BE2C (cell line): ENCODE data around the gene ETV7.

Experiments used
- DNase-seq: peaks from one replicate; pipeline ENCODE4 v3.0.0-alpha.2; 2020
- H3K27me3 ChIP-seq: fragments of 250-450 bp; sonication (Bioruptor Pico); 2 replicates; pipeline ENCODE4 v1.5.1; 2020; ENCODE audit warnings: mild to moderate bottlenecking
- H3K36me3 ChIP-seq: fragments of 250-450 bp; sonication (Bioruptor Pico); 2 replicates; pipeline ENCODE4 v1.5.1; 2020; ENCODE audit warnings: mild to moderate bottlenecking
- H3K4me1 ChIP-seq: fragments of 250-450 bp; sonication (Bioruptor Pico); 2 replicates; pipeline ENCODE4 v1.5.1; 2020
- H3K4me3 ChIP-seq: 2 replicates; pipeline ENCODE4 v1.5.1; 2011; ENCODE audit warnings: low read depth, low read length
- H3K9me3 ChIP-seq: fragments of 250-450 bp; sonication (Bioruptor Pico); 2 replicates; pipeline ENCODE4 v1.5.1; 2020
- TF ChIP-seq, protein P1 (sequence below): IDR thresholded peaks from 2 replicates; pipeline ENCODE4 v1.5.1; 2012; ENCODE audit warnings: mild to moderate bottlenecking, low read depth, low read length

The ETV7 gene

DNA sequence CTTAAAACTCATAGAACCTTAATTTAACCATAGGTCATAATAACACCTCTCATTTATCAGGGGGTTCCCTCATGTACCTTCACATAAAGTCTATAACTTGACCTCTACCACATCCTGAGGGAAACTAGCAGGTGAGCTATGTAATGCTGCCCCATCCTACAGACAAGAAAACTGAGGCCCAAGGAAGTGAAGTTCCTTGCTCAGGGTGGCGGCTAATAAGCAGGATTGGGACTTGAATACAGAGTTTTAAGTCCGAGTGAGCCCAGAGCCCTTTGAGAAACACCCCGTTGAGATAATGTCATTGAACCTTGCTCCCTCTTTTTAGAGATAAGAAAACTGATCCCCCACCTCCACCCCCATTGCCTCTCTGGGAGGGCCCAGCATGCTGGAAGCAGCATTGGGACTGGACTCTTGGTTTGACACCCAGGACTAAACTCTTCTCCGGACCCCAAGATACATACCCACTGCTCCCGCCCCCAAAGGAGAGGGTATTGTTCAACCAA lies 51.2 kb downstream of the ETV7 start:
- Histone ChIP-seq H3K4me3 (no peak overlapping the region), H3K9me3 (no peaks in the 10 kb centered on the region), H3K36me3 (no peaks in the 10 kb centered on the region), H3K4me1 (no peaks in the 10 kb centered on the region), H3K27me3 (no peaks in the 10 kb centered on the region)
- DNase-seq, result no peak
- TF ChIP-seq, protein P1, sequence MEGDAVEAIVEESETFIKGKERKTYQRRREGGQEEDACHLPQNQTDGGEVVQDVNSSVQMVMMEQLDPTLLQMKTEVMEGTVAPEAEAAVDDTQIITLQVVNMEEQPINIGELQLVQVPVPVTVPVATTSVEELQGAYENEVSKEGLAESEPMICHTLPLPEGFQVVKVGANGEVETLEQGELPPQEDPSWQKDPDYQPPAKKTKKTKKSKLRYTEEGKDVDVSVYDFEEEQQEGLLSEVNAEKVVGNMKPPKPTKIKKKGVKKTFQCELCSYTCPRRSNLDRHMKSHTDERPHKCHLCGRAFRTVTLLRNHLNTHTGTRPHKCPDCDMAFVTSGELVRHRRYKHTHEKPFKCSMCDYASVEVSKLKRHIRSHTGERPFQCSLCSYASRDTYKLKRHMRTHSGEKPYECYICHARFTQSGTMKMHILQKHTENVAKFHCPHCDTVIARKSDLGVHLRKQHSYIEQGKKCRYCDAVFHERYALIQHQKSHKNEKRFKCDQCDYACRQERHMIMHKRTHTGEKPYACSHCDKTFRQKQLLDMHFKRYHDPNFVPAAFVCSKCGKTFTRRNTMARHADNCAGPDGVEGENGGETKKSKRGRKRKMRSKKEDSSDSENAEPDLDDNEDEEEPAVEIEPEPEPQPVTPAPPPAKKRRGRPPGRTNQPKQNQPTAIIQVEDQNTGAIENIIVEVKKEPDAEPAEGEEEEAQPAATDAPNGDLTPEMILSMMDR, result no peak

DNA sequence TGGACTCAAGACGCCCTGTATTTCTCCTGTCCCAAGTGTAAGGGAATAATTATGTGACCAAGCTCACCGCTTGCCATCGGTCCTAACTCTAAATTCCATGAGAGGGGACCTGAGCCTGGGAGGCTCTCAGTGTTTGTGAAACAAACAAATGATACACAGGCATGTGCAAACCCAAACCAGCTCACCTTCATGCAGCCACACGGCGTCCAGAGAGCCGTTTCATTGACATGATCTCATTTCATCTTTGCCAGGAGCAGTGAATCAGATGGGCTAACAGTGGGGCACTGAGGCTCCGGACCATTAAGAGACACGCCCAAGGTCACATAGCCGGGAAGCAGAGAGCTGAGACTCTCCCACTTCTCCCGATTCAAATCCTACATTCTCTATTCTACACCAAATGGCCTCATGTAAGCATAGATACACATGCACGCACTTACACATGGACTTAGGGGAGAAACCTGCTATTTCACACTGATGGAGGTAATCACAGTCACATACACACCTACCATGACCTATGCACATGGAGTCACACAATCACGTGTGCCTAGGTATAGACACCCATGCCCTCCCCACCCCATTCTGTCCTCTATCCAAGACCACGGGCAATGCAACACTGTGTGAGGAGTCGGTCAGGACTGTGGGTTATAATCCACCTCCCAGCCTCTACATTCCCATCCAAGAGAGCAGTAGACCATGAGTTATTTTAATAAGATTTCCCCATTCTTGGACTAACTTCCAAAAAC lies 51.8 kb downstream of the ETV7 start:
- no peaks in the 10 kb centered on the region for H3K4me1 ChIP-seq
- no peaks in the 10 kb centered on the region for H3K9me3 ChIP-seq
- H3K36me3 ChIP-seq, result no peaks in the 10 kb centered on the region
- no peaks in the 10 kb centered on the region for H3K27me3 ChIP-seq
- DNase-seq, result no peak
- TF ChIP-seq, protein P1, result no peak
- H3K4me3 ChIP-seq, result no peak overlapping the region

DNA sequence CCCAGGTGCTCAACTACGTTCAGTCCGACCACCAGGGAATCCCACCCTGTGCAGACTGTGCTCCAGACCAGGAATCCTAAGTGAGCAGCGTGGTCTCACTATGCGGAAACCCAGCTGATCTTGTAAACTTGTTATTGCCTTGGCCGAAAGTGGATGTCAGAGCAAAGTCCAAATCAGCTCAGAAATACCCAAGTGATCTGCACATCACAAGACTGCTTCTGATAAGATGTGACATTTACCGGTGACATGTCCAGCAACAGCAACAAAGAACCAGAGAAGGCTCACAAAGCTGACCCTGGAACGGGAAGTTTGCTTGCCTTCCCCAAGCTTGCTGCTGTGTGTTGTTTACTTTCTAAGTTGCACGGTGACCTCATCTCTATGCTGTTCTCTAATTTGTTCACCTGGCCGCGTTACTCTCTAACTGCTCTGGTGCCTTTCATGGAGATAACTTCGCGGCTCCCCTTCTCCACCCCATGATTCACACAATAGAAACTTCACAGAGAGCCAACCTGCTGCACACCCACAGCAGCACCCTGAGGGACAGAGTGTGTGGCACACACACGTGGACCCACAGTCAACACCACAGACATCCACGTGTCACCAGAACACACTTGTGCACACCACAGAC lies 52.5 kb downstream of the ETV7 start:
- TF ChIP-seq, protein P1, result no peak
- no peaks in the 10 kb centered on the region for H3K4me1 ChIP-seq
- H3K27me3 ChIP-seq, result no peaks in the 10 kb centered on the region
- H3K9me3 ChIP-seq, result no peaks in the 10 kb centered on the region
- DNase-seq, result no peak
- H3K4me3 ChIP-seq, result no peak overlapping the region
- H3K36me3 ChIP-seq, result no peaks in the 10 kb centered on the region

DNA sequence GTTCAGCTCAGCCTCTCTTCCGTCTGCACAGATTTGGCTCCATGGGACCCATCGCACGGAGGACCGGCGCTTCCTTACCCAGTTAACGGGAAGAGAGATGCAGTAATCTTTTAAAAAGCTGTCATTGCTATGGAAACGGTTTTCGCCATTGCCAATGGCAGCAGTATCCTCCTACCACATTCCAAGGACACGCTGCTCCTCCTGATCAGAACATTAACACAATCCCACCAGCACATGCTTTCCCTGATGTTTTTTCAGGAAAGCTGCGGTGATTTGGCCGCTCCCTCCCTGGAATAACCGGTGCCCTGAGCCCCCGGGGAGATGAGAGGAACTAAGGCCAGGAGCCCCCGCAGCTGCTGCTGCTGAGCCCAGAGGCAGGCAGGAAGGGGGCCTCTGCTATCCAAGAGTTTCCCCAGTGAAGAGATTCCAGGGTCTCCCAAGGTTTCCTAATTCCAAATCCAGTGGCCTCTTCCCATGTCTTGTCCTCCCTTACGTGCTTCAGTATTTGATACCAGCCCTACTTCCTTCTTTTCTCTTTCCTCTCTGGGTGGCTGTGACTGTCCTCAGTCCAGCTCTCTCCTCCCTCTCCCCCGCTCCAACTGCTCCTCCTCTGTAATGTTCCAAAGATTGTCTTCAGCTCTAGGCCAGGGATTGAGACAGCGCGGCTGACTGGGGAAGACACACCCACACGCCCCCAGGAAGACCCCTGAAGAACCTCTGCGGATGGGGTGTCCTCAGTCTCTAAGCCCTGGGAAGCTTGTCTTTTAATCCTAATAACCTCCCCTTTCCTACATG lies 53.3 kb downstream of the ETV7 start:
- no peak for DNase-seq

DNA sequence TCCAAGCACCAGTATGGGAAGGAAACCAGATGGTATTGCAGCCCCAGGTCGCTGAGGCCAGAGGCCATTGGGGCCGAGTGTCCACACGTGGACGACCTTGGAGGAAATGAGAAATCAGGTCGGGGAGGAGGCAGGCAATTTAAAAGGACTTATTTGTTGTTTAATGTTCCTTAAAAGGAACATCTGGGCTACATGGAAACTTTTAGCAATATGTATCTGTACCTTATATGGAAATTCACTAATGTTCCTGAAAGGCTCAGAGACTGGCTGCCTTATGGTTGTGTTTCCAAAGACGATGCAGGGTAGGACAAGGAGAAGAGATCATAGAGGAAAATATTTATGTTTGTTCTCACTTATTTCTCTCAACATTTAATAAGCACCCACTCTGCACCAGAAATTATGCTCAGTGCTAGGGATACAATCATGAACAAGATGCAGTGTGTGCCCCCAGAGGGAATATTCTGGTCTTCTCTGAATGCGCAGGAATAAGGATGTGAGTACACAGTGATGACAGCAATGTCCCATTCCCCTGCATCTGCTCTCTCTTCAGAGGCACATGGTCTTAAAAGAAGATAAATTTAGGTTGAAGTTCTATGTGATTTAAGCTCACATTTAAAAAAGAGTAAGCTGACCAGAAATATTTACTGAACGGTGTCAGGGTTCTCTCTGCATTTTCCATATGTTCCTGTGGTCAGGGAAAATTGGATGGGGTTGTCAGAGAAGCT lies 54.1 kb downstream of the ETV7 start:
- no peaks in the 10 kb centered on the region for H3K27me3 ChIP-seq
- H3K36me3 ChIP-seq, result no peaks in the 10 kb centered on the region
- H3K4me3 ChIP-seq, result no peak overlapping the region
- no peaks in the 10 kb centered on the region for H3K9me3 ChIP-seq
- TF ChIP-seq, protein P1, result no peak
- no peaks in the 10 kb centered on the region for H3K4me1 ChIP-seq
- no peak for DNase-seq

More for the DNA sequence above, 53.3 kb downstream of the ETV7 start:
- Histone ChIP-seq H3K4me1 (no peaks in the 10 kb centered on the region), H3K9me3 (no peaks in the 10 kb centered on the region), H3K27me3 (no peaks in the 10 kb centered on the region), H3K4me3 (no peak overlapping the region), H3K36me3 (no peaks in the 10 kb centered on the region)
- TF ChIP-seq, protein P1, result no peak
